GM18873 (cell line): ENCODE measurements around the gene TRIM2.
"Not testable (repeated sequence)": the region's sequence is repeated elsewhere in the genome, so short reads cannot be mapped to it uniquely, and the experiment has no call there.

Experiments used
- ATAC-seq: cut with Tn5 transposase; IDR thresholded peaks from one replicate; pipeline ENCODE4 v1.9.1; 2021; ENCODE audit warnings: mild to moderate bottlenecking, moderate library complexity, moderate number of reproducible peaks; ENCODE audit not compliant: unreplicated experiment, low FRiP score

Gene TRIM2

DNA sequence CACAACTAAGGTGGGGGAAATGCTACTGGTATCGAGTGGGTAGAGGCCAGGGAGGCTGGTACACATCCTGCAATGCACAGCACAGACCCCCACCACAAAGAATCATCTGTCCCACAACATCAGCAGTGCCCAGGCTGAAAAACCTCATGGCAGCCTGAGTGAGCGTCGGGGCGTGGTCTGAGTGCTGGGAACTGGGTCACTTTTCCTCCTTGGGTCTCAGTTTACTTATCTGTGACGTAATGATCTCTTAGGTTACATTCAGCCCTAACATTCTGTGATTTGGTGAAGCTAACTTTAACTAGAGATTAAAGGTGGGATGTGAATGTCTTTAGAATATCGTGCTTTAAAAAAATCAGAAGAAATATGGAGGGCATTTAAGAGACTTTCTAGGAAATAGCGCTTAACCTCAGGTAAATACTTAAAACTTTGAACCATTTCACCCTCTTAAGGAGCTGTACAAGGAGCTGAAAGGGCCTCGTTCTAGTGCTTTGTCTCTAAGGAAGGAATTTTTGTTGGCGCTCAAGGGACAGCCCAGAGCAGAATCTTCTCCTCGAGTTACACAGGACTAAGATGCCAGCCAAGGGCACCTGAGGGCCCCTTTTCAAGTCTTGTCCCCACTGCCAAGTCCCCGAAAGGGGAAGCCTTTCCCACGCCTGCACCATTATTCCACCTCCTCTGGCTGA lies 18.1 kb upstream of the TRIM2 start:
- no peak for ATAC-seq

DNA sequence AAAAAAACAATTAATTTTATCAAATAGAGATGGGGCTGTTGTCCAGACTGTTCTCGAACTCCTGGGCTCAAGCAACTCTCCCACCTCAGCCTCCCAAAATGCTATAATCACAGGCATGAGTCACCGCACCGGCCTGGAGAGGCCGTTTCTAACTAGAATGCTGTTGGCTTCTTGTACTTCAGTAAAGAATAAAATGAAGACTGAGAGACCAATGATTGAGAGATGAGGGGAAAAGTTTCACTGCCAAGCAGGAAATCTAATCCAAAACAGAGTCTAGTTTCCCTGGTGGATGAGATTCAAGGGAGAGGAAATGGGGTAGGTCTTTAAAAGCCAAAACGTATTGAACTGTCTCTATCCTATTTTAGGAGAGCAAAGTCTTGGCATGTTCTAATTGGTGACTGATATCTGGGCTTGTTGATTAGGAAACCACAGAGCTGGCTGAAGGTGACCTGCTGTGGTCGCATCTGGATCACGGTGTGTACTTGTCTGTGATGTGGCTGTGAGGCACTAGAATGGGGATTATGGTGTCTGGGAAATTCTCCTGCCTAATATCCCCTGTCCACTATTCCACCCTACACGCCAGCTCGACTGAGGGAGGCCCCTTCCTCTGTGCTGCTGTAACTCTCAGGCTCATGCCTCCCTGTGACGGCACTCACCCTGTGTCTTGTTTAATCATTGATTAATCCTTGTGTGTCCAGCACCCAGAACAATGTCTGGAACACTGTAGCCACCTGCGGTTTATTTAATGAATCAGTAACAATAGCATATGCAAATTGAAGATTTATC lies 15.0 kb upstream of the TRIM2 start:
- no peak for ATAC-seq

DNA sequence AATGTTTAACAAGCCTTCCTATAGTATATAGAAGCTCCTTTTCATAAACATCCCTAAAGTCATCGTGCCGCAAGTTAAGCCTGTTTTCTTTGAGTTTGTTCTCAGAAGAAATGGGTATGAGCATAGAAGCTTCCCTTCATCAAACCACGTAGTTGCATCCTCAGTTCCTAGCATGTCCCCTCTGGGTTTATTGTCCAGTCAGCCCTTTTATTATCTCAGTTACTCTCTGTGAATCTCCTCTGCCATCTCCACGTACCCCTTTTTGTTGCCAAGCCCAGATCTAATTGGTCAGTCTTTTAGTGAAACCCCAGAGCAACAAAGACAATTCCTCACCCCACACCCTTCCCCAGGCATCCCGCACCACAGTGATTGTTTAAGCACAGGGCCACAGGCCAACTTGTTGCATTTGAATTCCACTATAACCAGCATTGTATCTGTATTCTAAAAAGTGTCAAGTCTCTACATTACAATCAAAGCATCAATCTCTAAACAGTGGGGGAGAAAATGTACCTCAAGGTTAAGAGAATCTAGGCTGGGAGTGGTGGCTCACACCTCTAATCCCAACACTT lies 12.4 kb upstream of the TRIM2 start:
- no peak for ATAC-seq

DNA sequence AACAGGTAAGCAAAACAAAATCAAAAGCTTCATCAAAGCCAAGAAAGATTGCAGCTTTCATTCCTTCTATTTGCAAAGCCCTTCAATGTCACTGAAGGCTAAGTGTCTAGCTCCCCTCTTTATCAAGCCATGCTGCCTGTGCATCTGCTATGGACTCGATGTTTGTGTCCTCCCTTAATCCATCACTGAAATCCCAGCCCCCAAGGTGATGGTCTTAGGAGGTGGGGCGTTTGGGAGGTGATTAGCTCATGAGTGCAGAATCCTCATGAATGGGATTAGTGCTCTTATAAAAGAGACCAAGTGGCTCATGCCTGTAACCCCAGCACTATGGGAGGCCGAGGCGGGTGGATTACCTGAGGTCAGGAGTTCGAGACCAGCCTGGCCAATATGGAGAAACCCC lies 6.9 kb upstream of the TRIM2 start:
- ATAC-seq, result no peak

DNA sequence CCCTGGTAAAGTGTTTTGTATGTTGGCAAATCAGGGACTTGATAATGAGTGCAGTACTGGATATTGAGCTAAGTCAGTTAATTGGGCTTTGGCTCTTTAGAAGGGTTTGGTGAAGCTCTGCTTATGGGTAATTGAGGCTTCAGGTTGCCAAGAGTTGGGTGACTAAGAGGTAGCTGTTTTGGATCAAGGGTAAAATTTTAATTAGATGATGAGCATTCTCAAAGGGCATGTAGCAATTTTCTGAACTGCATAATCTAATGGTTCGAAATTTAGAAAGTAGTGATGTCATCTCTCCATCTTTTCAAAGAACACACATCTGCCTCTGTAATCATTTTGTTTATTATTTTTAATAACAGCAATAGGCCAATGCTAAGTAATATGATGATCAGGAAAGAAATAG lies 5.5 kb upstream of the TRIM2 start:
- no peak for ATAC-seq

DNA sequence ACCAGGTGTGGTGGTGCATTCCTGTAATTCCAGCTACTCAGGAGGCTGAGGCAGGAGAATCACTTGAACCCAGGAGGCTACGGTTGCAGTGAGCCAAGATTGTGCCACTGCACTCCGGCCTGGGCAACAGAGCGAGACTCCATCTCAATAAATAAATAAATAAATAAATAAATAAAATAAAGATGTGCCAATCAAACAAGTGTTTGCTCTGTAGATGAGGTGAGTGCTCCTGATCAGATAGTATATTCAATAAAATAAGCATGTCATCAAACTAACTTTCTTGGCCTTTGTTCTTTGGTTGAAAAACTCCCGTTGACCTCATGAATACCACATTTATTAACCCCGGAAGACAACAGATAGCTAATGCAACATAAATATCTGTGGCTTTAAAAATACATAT lies 497 bp upstream of the TRIM2 start:
- not testable (repeated sequence) for ATAC-seq

DNA sequence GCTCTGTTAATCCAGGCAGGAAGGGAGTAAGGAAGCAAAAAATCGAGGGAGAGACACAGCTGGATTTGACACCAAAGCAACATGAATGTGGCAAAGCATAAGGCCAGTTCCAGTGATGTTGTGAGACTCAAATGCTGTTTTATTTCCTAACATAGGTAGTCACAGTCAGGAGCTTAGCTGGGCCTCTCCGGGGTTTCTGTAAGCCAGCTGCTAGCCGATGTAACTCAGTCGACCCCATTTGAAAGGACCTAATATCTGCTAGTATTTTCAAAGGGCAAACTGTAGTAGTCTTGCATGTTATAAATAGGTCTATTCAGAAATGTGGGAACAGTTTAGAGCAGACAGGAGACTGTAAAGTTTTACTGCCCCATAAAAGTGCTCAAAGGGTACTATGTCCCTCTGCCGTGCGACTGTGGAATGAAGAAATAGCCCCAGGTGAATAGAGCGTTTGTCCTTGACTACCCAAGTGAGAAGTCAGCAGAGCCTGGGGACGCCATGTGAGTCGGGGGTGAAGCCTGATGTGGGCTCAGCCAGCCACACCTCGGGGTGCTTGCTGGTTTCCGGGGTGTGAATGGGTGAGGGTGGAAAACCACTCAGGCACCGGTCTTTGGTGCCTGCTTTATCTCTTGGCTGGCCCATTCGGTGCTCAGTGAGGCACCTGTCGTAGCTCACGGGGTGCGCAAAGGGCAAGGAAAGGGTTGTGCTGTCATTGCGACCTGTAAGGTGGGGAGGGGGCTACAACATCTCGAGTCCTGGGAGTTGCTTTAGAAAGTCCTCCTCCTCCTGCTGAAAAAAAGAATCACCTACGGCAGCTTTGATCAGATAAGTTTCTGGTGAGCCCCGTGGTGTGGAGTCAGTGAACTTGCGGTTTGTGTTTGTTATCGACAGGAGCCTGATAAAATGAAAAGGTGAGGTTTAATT lies 745 bp downstream of the TRIM2 start:
- ATAC-seq, result no peak

DNA sequence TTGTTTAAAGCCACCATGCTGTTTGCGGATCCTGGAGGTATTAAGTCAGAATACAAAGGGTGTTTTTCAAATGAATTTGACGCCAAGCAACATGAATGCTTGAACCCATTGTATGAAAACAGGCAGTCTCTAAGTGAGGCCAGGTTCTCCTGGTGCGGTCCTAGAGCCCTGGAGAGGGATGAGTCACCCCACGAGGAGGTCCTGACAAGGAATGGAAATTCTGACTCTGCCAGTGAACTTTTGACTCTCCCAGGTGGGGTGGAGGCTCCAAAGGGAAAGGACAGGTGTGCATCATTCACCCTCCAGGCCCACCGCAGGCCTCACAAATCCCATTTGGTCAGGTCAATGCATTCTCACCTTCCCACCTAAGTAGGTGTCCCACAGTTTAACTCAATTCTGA lies 1.5 kb downstream of the TRIM2 start:
- ATAC-seq, result no peak

DNA sequence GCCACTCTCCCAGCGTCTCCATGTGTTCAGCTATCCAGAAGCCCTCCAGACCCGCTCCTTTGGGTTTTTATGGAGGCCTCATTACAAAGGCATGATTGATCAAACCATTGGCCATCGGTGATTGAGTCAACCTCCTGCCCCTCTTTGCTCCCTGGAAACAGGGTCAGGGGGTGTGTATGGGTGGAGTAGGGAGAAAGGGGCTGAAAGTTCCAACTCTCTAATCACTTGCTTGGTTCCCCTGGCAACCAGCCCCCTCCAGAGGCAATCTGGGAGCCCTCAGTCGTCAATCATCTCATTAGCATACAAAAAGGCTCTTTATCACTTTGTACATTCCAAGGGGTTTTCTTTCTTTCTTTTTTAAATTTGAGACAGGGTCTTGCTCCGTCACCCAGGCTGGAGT lies 2.3 kb downstream of the TRIM2 start:
- no peak for ATAC-seq

DNA sequence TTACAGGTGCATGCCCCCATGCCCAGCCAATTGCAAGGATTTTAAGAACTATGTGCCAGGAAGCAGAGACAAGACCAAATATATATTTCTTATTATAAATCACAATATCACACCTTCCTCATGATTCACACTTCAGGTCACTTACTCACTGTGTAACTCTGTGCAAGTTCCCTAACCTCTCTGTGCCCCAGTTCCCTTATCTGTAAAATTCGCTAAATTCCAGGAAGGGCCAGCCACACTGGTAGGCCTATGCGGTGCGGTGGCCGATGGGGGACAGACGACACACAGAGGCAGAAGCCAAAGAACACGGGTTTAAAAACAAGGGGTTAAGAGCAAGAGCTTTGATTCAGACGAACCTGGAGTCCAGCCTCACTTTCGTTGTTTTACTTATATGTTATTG lies 2.8 kb downstream of the TRIM2 start:
- ATAC-seq, result no peak

DNA sequence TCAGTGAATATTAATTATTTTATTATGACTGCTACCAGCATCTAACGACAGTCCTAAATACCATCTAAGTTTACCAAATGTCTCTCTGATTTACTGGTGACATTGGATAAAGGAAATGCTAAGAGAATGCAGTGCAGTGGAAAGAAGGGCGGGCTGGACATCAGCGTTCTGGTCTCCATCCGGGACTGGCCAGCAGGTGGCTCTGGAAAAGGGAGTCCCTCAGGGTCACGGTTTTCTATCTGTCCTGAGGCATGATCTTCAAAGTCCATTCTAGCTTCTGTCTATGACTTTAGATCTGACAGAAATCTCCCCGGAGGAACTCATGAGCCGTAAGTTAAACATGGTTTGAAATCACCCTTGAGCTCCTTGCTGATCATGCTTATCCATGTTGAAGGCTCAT lies 3.3 kb downstream of the TRIM2 start:
- no peak for ATAC-seq

DNA sequence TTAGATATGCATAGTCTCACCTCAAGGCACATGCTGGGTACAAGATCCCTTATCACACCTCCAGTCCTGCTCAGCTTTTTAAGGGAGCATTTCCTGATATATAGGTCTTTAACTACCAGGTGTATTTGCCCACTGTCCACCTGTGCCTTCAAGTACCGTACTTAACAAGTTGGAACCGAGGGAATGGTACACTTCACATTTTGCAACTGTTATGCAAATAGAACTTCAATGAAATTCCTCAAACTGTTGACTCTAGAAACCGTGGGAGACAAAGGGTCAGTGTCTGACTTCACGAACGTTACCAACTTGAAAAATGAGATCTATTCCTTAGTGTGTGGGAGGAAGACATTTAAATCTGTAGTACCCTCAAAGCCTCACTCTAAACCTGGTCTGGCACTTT lies 5.2 kb downstream of the TRIM2 start:
- no peak for ATAC-seq

DNA sequence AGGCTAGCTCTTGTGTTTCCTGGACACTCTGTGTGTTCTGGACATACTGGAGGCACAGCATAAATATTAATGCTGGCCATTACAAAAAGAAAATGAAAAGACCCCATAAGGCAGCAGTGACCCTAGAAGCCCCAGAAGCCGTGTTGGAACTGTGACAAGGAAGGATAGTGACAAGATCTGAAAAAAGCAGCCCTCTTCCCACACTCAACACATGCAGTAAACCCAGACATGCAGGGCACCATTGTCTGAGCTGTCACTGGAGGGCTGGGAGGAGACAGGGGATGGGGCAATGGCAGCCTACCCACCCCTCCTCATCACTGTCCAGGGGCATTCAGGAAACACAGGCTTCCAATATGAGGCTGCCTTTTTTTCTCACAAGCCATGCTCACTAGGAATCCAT lies 6.5 kb downstream of the TRIM2 start:
- ATAC-seq, result no peak

DNA sequence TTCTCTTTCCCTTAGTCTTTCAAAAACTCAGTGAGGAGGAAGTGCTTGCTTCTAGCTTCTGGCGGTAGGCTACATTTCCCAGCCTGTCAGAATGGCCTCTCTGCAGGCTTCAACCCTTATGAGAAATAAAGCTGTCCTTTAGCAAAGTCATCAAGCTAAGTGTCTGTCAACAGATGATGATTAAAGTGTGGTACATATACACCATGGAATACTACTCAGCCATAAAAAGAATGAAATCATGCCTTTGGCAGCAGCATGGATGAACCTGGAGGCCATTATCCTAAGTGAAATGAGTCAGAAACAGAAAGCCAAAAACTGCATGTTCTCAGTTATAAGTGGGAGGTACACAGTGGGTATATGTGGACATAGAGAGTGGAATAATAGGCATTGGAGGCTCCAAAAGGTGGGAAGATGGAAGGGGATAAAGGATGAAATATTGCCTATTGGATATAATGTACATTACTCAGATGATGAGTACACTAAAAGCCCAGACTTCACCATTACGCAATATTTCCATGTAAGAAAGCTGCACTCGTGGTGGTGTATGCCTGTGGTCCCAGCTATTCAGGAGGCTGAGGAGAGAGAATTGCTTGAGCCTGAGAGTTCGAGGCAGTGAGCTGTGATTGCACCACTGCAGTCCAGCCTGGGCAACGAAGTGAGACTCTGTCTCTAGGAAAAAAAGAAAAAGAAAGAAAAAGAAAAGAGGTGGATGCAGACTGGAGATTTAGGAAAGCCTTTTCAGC lies 7.9 kb downstream of the TRIM2 start:
- no peak for ATAC-seq

DNA sequence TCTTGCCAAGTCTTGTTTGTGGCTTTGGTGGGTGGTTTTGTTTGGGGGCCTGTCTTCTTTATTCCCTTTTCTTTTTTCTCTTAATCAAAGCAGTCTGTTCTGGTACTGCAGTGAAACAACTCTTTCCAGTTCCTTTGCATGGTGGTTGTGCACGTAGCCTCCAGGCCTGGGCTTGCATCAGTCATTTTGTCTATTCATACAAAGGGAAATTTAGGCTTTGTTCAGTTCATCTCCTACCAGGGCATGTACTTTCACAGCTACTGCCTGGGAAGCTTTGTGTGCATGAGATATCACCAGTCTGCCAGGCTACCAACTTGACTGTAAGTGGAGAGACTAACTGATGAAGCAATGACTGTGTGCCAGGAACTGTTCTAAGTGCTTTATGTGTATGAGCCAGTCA lies 8.5 kb downstream of the TRIM2 start:
- ATAC-seq, result no peak

DNA sequence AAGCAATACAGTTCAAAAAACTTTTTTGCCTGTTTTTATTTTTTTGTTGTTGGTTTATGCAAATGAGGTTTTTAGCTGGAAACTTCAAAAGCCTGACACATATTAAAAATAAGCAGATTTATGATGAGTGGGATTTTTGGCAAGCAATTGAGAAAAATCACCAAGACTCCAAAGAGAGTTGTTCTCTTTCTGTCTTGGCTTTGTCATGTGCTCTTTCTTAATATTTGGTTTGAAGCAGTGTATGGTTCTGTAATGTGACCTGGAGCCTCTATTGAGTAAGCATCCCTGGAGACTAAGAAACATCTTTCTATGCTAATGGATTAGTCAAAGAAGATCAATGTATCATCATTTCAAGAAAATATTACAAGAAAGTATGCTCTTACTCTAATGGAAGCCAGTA lies 11.7 kb downstream of the TRIM2 start:
- no peak for ATAC-seq

DNA sequence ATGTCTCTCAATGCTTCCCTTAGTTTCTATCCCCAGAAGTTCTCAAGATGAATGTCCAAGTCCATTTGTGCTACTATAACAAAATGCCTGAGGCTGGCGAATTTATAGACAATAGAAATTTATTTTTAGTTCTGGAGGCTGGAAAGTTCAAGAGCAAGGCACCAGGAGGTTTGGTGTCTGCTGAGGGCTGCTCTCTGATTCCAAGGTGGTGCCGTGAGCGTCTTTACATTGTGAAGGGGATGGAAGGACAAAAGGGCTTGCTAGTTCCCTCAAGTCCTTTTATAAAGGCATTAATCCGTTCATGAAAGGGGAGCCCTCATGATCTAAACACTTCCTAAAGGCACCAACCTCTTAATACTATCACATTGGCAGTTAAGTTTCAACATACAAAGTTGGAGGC lies 12.3 kb downstream of the TRIM2 start:
- no peak for ATAC-seq

DNA sequence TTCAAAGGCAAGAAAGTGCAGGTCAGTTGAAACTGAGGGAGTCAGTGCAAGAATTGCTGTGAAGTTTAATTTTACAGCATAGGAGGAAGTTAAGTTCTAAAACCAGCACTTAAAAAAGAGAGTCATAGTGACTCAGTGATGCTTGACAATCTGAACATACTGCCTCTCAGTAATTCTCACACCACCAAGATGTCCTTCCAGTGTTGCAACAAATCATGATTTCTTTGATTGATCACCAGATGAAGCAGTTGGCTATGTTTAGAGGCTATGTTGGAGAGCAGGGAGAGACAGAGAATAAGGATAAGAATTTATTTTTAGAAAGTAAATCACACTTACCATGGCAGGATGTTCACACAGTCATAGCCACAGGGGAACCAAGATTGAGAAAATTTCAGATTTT lies 13.2 kb downstream of the TRIM2 start:
- ATAC-seq, result no peak

DNA sequence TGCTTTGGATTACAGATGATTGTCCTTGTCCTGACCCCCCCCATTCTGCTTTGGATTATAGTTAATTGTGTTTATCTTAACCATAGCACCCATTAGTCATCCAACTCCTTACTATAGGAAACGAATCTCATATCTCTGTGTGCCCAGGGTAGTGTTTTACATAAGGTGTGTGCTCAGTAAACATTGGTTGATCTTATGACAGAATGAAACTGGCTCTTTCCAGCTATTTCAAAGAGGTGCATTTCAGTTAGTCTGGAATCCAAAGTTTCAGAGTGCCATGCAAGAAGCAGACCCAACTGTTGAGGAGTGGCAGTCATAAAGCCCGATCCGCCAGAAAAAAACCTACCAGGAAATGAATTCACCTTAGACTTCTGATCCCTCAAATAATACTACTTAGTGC lies 14.7 kb downstream of the TRIM2 start:
- no peak for ATAC-seq

DNA sequence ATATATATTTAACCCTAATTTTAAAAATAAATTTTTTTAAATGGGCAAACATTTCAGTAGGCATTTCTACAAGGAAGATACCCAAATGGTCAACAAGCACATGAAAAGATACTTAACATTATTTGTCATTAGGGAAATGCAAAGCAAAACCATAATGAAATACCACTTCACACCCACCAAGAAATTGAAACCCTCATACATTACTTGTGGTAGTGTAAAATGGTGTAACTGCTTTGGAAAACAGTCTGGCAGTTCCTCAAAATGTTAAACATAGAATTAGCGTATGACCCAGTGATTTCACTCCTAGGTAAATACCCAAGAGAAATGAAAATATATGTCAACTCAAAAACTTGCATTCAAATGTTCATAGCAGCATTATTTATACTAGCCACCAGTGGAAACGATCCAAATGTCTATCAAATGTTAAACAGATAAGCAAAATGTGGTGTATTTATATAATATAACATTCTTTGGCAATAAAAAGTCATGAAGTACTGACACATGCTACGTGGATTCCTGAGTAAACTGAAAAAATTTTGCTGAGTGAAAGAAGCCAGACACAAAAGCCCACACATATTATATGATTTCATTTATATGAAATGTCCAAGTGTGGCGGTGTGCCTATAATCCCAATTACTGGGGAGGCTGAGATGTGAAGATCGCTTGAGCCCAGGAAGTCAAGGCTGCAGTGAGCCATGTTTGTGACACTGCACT lies 16.6 kb downstream of the TRIM2 start:
- no peak for ATAC-seq
